ENCODE data around the gene NR3C2. TPM values are rescaled to one million over a fixed set of nuclear protein-coding genes. Genes with fewer than 3 reads are reported as not detected.
"Not testable (repeated sequence)": the region's sequence is repeated elsewhere in the genome, so short reads cannot be mapped to it uniquely, and the experiment has no call there.

Gene NR3C2
- total RNA-seq, 1 experiment from 2014 or later: 0.96 TPM

DNA sequence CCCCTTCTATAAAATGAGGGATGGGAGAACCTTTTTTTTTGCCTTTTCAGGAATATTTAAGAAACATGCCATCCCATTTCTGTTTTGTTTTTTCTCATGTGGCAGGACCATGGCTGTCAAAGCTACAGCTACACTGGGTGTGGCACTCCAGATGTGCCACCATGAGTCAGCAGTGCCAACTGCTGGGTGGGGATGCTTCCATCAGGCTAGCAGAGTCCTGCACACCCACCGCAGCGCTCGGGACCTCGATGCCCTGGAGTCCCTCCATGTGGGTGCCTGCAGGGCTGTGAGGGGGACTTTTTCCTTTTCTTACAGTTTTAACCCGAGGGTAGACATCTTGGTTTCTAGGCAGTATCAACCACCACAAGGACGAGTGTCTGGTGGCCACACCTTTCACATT lies 352.6 kb downstream of the NR3C2 start:
- H3F3A ChIP-seq (ENCODE audit: insufficient read depth, low read depth): no peaks in the 10 kb centered on the region
- H3K4me3 ChIP-seq: no peak overlapping the region
- no peaks in the 10 kb centered on the region for H3K36me3 ChIP-seq (ENCODE audit: low read depth)
- H3K27me3 ChIP-seq (ENCODE audit: insufficient read depth, low read depth): no peaks in the 10 kb centered on the region
- no peaks in the 10 kb centered on the region for H3K9me3 ChIP-seq (ENCODE audit: insufficient read depth, low read depth)
- DNase-seq: no peak
- TF ChIP-seq EZH2 (IDR thresholded peaks at IDR 0.05; ENCODE audit: low read depth): no peak
- TF ChIP-seq, protein P1, sequence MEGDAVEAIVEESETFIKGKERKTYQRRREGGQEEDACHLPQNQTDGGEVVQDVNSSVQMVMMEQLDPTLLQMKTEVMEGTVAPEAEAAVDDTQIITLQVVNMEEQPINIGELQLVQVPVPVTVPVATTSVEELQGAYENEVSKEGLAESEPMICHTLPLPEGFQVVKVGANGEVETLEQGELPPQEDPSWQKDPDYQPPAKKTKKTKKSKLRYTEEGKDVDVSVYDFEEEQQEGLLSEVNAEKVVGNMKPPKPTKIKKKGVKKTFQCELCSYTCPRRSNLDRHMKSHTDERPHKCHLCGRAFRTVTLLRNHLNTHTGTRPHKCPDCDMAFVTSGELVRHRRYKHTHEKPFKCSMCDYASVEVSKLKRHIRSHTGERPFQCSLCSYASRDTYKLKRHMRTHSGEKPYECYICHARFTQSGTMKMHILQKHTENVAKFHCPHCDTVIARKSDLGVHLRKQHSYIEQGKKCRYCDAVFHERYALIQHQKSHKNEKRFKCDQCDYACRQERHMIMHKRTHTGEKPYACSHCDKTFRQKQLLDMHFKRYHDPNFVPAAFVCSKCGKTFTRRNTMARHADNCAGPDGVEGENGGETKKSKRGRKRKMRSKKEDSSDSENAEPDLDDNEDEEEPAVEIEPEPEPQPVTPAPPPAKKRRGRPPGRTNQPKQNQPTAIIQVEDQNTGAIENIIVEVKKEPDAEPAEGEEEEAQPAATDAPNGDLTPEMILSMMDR (conservative IDR thresholded peaks at IDR 0.05): no peak
- no TSS peak for BruUV-seq (replicated peaks)
- H4K20me1 ChIP-seq (ENCODE audit: insufficient read depth): no peaks in the 10 kb centered on the region
- no peaks in the 10 kb centered on the region for H3K9me2 ChIP-seq (ENCODE audit: insufficient read depth)
- H3K4me2 ChIP-seq: no peak overlapping the region
- no peak overlapping the region for H2AFZ ChIP-seq
- H3K79me2 ChIP-seq (ENCODE audit: low read depth): no peaks in the 10 kb centered on the region
- CTCF ChIA-PET: no interaction called here
- no peaks in the 10 kb centered on the region for H3K4me1 ChIP-seq (replicated peaks; ENCODE audit: insufficient read depth)
- intact Hi-C loops (cut with micrococcal nuclease; ENCODE audit: unreplicated experiment): no loop called here
- H3K27ac ChIP-seq: no peak overlapping the region
- POLR2A ChIA-PET (ENCODE audit: unreplicated experiment): no interaction called here

DNA sequence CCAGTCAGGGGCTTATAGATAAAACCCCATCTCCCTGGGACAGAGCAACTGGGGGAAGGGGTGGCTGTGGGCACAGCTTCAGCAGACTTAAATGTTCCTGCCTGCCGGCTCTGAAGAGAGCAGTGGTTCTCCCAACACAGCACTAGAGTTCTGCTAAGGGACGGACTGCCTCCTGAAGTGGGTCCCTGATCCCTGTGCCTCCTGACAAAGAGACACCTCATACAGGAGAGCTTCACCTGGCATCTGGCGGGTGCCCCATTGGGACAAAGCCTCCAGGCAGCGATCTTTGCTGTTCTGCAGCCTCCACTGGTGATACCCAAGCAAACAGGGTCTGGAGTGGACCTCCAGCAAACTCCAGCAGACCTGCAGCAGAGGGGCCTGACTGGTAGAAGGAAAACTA lies 359.1 kb downstream of the NR3C2 start:
- H2AFZ ChIP-seq; H3K36me3 ChIP-seq (ENCODE audit: low read depth); BruUV-seq (replicated peaks); POLR2A ChIA-PET (ENCODE audit: unreplicated experiment); H3K27ac ChIP-seq; H3K27me3 ChIP-seq (ENCODE audit: insufficient read depth, low read depth); H3F3A ChIP-seq (ENCODE audit: insufficient read depth, low read depth); H3K4me1 ChIP-seq (replicated peaks; ENCODE audit: insufficient read depth); H3K9me2 ChIP-seq (ENCODE audit: insufficient read depth); intact Hi-C loops (cut with micrococcal nuclease; ENCODE audit: unreplicated experiment); H3K79me2 ChIP-seq (ENCODE audit: low read depth); H3K4me3 ChIP-seq; H4K20me1 ChIP-seq (ENCODE audit: insufficient read depth); DNase-seq; H3K4me2 ChIP-seq; H3K9me3 ChIP-seq (ENCODE audit: insufficient read depth, low read depth); CTCF ChIA-PET: not testable (repeated sequence)

GRCh38 chr4:148081745-148082144 lies 360.5 kb downstream of the NR3C2 start:
- H3K9me3 ChIP-seq (ENCODE audit: insufficient read depth, low read depth): no peaks in the 10 kb centered on the region
- H3K9me2 ChIP-seq (ENCODE audit: insufficient read depth): no peaks in the 10 kb centered on the region
- H2AFZ ChIP-seq: no peak overlapping the region
- no TSS peak for BruUV-seq (replicated peaks)
- no peaks in the 10 kb centered on the region for H4K20me1 ChIP-seq (ENCODE audit: insufficient read depth)
- ChIA-PET POLR2A (ENCODE audit: unreplicated experiment) (no interaction called here), CTCF (no interaction called here)
- no peaks in the 10 kb centered on the region for H3K79me2 ChIP-seq (ENCODE audit: low read depth)
- no peak for DNase-seq
- H3K4me3 ChIP-seq: no peak overlapping the region
- H3K36me3 ChIP-seq (ENCODE audit: low read depth): no peaks in the 10 kb centered on the region
- intact Hi-C loops (cut with micrococcal nuclease; ENCODE audit: unreplicated experiment): no loop called here
- no peaks in the 10 kb centered on the region for H3K4me1 ChIP-seq (replicated peaks; ENCODE audit: insufficient read depth)
- no peaks in the 10 kb centered on the region for H3K27me3 ChIP-seq (ENCODE audit: insufficient read depth, low read depth)
- H3K27ac ChIP-seq: no peak overlapping the region
- no peak for TF ChIP-seq EZH2 (IDR thresholded peaks at IDR 0.05; ENCODE audit: low read depth)
- TF ChIP-seq, protein P1 (conservative IDR thresholded peaks at IDR 0.05): no peak
- H3F3A ChIP-seq (ENCODE audit: insufficient read depth, low read depth): no peaks in the 10 kb centered on the region
- H3K4me2 ChIP-seq: no peak overlapping the region

DNA sequence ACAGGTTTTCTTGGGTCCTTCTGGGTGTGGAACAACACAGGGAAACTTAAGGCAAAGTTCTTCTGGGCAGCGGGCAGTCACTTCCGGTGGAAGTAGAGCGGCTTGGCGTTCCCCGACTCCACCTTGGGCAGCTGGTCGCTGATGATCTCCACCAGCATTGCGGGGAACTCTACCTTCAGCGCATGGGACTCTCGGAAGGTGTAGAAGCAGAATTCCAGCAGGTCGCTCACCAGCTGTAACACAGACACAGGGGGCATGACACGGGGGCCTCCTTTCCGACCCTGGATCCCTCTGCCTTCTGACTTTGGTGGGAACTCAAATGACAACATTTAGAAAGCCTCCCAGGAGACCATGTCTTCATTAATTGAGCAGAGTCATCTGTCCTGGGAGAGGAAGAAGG lies 360.9 kb downstream of the NR3C2 start:
- Histone ChIP-seq H3F3A (ENCODE audit: insufficient read depth, low read depth) (no peaks in the 10 kb centered on the region), H3K79me2 (ENCODE audit: low read depth) (no peaks in the 10 kb centered on the region), H3K4me3 (no peak overlapping the region), H3K9me2 (ENCODE audit: insufficient read depth) (no peaks in the 10 kb centered on the region), H3K4me2 (no peak overlapping the region), H3K36me3 (ENCODE audit: low read depth) (no peaks in the 10 kb centered on the region), H3K4me1 (replicated peaks; ENCODE audit: insufficient read depth) (no peaks in the 10 kb centered on the region), H3K27me3 (ENCODE audit: insufficient read depth, low read depth) (no peaks in the 10 kb centered on the region), H3K27ac (no peak overlapping the region), H3K9me3 (ENCODE audit: insufficient read depth, low read depth) (no peaks in the 10 kb centered on the region), H4K20me1 (ENCODE audit: insufficient read depth) (no peaks in the 10 kb centered on the region), H2AFZ (no peak overlapping the region)
- BruUV-seq (replicated peaks): no TSS peak
- ChIA-PET POLR2A (ENCODE audit: unreplicated experiment) (no interaction called here), CTCF (no interaction called here)
- DNase-seq: no peak
- TF ChIP-seq EZH2 (IDR thresholded peaks at IDR 0.05; ENCODE audit: low read depth): no peak
- TF ChIP-seq, protein P1 (conservative IDR thresholded peaks at IDR 0.05): no peak
- intact Hi-C loops (cut with micrococcal nuclease; ENCODE audit: unreplicated experiment): no loop called here

Measured in PC-9 (cell line).